Kasumi-1 (cell line): ENCODE data around the gene LAMA4.

Source experiments
- DNase-seq, 2 experiments: peaks; one replicate each; lab custom pipeline; 2025; lab: John Stamatoyannopoulos, UW

Gene LAMA4

DNA sequence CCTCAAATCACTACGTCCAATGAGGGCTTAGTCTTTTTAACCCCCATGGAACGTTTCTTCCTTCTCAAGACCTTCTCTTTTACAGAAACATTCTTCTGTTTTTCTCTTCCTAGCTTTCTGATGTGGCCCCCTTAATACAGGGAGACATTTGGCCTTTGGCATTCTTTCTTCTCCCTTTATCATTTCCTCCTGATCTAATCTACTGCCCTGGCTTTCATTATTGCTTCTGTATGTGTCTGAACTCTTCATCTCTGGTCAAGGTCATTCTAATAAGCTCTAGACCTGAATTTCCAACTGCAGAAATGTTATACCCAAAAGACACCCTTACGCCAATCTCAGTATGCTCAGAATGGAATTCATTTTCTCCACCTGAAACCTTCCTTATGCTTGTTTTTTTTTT is 18.4 kb upstream of the LAMA4 start:
- DNase-seq: no peak

DNA sequence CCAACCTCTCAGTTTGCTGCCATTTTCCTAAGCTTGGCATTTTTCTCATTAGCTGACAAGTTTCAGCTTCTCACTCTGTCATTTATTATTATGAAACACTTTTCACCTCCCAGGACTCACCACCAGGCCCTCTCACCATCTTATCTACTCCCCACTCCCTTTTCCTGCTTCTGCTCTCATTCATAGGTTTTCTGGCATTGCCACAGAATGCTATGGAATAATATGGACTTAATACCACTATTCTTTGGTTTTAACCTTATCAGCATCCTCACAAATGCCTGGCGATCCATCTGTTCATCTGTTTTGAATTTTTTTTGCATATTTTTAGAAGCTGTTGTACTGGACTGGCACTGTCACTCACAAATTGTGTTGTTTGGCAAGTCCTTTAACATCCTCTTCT is 16.4 kb upstream of the LAMA4 start:
- no peak for DNase-seq

DNA sequence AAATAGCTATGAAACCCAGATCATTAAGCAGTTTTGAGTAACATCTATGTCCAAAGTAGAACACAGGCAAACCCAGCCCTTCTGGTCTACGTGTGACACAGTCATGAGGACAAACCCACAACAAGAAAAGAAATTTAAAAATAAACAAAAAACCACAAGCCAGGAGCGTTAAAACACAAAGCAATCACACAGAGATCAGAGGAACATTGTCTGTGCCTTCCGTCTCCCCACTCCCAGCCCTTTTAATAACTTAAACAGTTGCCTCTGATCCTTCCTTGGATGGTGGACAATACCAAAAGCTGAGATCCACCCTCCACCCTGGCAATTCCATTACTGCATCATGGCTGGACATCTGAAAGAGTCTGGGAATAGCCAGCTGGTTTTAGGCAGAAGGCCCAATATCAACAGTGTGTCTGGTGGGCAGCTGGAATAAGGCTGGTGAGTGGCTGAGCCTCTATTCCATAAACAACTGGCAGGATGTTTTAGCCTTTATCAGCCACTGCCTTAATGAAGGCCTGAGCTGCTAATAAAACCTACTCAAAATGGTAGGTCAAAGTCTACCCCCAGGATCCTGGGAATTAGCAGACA is 15.7 kb upstream of the LAMA4 start:
- DNase-seq: no peak

DNA sequence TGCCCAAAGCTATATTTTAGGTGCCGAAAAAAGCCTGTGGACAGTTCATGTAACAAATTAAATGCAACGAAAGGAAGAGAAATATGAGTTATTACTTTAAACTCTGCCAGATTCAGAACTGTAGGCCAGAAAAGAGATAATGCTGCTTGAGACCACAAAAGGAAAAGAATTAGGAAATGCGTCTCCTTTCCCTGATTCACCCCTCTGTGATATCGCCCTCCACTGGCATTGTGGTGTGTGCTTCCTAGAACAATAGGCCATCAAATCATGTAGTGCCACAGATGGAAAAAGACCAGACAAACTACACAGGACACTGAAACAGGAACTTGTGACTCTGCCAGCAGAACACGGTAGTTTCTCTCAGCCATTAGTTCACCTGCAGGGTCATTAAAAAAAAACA is 14.7 kb upstream of the LAMA4 start:
- DNase-seq: peak; percentile 28 to 40

DNA sequence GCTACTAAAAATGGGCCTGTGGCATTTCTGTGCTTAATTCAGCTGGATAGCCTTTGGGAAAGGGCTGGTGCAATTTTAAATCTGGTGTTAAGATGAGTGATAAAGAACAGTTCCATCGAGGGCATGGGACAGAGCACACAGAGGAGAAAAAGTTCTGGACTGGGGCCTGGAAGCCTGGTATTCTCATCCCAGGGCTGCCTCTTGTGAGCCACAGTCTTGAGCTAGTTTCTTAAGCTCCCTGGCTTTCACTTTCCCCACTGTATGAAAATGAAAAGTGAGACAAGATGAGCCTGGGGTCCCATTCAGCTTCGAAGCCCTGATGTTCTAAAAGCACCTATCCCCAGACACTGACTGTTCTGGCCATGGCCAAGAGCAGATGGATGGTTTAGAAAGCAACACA is 14.3 kb upstream of the LAMA4 start:
- DNase-seq: no peak

DNA sequence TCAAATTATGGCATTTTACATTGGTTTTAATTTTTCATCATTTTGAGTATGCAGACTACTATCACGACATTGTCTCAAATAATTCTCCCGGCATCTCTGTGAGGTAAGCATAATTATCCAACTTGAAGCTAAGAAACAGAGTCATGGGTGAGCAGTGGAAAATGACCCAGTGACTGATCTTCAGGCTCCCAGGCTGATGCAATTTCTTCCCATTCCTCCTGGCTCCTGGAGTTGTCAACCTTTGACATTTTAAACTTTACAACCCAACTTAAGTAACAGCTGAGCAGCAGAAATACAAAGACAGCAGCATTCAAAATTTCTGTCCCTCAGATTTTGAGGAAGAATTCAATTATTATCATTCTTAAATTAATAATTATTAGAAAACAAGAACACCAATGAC is 13.7 kb upstream of the LAMA4 start:
- DNase-seq: no peak

DNA sequence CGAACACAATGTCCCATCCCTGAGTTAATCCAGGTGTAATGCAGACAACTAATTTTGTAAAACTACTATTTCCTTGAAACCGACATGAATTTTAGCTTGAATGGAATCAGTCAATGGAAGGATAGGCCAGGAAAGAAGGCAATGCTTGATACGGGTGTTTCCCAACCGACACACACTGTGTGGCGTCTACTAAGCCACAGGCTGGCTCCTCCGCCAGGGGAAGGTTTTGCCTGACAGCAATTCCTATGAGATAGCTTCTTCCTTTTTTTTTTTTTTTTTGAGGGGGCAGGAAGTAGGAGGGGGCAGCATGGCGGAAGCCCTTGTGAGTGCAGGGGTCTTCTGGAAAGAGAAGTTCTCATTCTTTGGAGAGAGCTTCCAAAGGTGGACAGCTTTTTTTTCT is 12.0 kb upstream of the LAMA4 start:
- DNase-seq: peak; percentile 48 to 68

DNA sequence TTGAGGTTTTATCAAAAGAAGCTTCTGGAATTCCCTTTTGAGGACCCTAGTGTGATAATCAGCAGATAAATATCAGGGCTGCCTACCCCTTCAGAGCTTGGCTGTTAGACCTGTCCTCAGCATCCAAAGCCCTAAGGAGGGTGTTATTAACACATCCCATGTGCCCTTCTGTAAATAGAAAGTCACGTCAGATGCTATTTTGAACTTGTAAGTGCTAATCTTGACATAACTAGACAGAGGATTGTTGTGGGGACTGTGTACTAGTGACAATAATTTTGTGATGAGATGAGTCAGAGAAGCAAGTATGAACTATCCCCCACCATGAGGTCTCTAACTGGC is 4.9 kb upstream of the LAMA4 start:
- no peak for DNase-seq

DNA sequence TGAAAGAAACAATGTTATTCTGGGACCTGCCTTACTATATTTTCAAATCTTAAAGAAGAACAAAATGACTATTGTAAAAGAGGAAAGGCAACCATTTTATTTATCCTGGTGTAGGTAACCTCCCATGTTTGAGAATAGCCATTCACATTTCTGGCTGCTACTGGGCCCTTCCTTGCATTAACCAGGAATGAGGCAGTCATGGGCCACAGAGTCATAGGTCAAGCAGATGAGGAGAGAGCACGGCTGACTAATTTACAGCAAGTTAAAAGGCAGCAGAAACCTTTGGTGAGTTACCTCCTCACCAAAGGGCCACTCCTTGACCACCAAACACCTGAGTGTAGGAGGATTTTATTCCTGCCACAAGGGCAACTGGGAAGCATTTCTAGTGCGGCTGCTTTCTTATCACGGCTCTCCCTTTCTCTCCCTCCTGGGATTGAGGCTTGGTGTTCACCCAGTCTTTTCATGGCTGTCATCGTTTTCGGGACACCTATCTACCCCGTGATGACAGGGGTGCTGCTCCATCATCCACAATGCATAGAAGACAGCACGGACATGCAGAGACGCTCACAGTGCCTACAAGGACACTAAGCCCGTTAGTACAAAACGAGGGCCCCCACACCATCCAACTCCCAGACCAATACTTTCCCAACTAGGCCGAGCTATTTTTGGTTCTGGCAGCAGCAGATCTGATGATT is 4.4 kb upstream of the LAMA4 start:
- no peak for DNase-seq

DNA sequence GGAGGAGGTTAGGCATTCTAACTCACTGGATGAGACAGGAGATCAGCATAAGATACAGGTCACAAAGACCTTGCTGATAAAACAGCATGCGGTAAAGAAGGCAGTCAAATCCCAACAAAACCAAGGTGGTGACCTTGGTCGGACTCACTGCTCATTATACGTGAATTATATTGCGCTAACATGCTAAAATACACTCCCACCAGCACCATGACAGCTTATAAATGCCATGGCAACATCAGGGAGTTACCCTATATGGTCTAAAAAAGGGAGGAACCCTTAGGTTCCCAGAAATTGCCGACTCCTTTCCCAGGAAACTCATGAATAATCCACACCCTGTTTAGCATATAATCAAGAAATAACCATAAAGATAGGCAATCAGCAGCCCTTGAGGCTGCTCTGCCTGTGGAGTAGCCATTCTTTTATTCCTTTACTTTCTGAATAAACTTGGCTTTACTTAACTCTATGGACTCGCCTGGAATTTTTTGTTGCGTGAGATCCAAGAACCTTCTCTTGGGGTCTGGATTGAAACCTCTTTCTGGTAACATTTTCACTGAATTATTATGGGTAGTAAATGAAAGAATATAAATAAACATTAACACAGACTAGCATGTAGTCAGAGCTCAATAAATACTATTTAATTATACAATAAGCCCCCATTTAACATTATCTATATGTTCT is 3.0 kb upstream of the LAMA4 start:
- DNase-seq: no peak

DNA sequence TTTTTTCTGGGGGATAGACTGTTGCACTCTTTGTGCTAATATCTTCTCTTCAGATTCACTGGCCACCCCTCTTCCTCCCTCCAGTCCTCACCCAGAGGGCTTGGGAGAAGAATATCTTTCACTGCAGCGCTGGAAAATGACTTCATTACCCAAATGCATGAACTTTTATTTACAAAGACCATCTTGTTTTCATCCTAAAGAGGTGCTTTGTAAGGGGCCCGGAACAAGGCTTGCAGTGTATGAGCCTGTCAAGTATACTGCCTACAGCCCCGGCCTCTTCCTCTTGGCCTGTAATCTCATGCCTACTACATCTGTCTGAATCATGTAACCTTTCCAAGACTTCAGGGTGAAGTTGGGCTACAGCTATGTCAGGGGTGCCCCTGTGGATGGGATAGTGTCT is 554 bp upstream of the LAMA4 start:
- DNase-seq: no peak

DNA sequence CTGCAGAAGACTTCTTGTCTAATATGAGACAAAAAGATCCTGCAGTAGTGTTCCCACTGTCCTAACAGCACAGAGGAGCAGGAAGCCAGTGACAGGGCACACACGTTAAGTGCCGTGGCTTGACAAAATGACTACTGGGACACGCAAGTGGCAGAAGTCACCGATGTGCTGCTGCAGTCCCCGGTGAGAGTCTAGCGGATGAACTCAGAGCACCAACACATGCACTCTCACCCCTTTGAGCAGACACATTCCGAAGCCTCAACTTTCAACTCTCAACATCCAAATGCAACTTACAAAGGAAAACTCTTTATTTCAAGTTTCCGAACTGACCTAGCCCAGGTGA is 898 bp downstream of the LAMA4 start:
- no peak for DNase-seq

DNA sequence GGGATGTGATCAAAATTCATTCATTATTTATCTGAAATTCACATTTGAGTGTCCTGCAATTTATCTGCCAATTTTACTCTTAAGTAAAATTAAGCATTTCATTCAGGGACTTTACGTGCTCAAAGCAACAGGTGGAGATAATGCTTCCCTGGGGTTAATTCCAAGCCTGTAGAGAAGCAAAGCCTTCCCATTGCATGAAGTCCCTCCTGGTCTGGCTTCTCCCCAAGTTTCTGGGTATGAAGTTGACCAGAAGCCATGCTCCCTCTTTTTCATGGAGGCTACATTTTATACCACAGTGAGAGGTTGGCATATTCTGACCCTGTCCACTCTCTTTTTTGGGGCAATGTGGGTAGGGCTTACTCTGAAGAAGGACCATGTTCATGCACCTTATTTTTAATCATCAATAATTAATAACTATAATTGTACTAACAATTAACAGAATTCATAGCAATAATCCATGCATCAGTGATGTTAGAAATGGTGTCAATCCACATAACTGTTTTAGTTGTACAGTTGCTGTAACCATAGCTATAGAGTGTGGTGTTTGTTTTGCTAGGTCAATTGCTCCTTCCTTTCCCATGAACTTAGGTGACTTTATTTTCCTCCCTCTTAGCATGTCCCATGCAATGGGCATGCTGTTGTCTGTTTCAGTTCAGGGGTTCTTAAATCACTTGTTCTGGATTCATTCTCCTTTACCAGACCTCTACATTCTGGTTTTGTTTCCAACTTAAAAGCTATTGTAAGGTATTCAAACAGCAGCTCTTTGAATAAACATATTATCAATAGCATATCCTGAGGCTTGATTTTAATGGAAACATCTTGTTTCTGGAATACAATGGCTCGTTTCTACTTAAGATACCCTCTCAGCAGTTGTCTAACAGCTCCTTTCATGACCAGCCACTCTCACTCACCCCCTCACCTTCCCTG is 1.5 kb downstream of the LAMA4 start:
- no peak for DNase-seq

DNA sequence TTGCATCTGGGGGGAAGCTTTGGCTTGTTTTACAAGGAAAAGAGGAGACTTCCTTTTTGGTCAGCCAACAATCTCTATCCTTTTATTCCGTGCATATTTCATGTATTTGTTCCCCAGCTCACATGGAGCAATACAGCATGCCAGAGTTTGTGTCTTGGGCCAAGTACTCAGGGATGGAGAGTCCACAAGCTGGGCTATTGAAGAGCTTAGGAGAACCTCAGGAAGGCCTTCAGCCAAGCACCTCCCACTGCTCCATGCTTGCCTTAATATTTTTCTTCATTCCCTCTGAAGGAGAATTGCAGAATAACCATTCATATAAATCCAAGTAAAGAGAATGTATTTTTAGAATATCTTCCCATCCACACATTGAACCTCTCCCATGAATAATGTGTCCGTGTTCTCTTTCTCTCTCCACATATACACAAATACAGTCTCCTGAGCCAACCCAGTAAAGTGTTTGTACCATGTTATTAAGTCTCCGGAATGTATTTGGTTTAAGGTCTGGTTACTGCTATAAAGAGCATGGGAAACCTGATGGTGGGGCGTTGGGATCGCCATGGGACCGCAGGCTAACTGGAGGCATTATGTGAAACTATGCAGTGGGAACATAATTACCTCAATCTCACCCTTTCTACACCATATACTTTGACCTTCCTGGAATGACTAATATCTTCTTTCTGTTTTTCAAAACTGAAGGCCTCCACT is 3.0 kb downstream of the LAMA4 start:
- no peak for DNase-seq

DNA sequence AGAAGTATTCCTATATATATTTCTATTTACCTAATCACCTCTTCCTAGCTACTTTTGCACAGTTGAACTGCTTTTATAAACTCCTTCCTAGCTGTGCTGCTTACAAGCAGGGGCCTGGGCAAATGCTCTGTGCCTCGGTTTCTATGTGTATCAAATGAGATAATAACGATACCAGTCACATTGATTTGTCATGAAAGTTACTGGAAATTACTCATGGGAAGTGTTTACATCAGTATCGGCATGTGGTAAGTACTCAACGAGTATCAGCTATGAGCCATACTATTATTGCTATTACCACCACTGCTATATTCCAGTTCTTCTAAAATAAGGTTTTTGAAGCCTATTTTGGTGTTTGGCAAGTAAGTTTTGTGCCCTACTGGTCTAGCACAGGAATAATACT is 4.9 kb downstream of the LAMA4 start:
- no peak for DNase-seq

DNA sequence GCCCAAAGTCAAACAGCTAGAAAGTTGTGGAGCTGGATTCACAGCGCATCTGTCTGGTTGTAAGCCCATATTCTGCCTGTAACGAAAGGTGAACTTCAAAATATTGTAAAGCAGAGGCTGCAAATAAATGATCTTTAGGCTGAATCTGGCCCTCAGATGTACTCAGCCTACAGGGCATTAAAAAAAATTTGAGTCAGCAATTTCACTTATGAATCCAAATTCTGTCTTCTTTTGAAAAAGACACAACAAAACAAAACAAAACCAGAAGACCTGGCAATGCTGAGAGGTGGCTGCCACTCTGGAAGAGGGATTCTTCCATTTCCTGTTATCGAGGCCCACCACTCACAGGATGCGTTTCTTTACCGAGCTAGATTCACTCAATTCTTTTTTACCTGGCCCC is 7.1 kb downstream of the LAMA4 start:
- no peak for DNase-seq

DNA sequence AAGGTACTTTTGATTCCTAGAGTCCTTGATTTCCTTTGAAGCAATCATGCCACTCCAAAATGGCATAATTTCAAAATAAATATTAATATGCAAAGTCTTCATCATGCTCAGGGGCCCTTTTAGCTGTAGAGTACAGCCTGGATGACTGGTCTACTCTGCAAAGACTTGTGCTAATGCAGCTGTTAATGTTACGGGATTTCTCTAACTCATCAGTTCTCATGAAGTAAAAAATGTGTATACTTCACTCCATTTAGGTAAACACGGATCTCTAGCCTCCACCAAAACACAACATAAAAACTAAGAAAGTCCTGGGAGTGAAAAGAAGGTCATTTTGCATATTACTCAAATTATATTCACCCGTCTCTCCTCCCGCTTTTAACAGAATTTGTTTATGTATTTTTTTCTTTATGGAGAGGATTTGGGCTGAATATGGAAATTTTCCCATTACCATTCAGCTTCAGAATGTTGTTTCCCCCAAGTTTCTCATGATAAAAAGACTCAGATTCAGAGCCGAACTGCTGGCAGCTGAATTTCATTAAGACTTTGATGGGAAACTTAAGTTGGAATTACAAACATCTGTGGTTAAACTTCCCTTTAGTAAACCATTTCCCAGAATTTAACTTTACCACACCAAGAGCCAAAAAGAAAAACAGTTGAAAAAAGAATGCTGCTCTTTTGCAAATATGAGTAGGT is 8.7 kb downstream of the LAMA4 start:
- no peak for DNase-seq

DNA sequence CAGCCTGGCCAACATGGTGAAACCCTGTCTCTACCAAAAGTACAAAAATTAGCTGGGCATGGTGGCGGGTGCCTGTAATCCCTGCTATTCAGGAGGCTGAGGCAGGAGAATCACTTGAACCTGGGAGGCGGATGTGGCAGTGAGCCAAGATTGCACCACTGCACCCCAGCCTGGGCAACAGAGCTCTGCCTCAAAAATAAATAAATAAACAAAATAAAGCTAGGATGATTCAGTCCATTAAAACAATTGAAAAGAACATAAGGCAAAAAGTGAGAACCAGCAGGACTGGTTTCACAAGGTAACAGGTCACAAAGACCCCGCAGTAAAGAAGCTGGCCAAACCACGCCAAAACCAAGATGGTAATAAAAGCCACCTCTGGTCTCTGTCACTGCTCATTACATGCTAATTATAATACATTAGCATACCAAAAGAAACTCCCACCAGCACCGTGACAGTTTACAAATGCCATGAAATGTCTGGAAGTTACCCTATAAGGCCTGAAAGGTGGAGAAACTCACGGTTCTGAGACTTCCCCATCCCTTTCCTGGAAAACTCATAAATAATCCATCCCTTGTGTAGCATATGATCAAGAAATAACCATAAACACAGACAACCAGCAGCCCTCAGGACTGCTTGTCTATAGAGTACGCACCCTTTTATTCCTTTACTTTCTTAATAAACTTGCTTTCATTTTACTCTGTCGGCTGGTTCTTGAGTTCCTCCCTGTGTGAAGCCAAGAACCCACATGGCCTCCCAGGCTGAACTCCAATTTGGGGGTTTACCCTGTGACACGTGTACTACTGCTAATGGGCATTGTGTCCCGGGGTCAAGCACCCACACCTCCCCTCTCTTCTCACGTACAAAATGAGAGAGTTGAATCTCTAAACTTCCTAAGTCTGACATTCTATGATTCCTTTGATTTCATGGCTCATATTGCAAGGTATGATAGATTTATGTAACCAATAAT is 10.2 kb downstream of the LAMA4 start:
- DNase-seq: no peak

DNA sequence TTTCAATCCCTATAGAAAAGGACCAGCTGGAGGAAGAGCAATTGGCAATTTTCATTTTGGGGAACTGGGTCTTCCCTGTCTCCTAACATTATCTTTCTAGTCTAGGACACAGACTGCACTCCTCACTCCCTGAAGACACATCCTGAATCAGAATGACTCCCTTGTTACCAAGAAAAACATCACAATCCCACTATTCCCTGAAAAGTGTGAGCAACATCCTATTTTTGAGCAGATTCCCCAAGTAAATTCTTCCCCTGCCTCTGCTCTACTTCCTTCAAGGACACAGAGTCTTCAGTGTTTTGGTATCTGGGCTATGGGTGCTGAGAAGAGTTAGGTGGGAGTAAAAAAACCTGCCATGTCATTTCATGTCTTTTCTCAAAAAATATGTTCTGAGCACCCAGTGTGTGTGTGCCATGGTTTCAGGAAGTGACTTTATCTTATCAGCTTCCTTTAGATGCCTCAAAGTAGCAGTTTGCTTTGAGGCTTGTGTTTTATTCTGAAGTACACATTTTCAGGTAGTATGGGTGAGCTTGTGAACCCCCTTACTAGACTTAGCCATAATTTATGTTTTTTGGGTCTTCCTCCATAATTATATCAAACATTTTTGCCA is 12.4 kb downstream of the LAMA4 start:
- DNase-seq: peak; percentile 7 to 16

DNA sequence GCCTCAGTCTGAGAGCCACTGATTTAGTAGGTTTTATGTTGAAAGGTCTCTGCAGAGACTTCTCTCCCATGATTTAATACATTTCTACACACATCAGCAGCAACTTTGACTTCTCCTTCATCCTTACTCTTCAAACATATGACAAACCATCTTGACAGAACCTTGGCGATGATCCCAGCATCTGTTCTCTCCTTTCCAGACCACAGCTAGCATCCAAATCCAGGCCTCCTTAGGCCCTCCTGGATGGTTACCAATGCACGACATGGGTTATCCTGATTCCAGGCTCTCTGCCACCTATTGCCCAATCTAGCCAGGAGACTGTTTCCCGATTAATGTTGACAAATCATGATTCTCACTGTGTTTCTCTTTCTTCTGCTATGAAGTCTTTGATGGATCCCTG is 16.8 kb downstream of the LAMA4 start:
- DNase-seq: no peak
